Astrocyte of the cerebellum (primary cell): ENCODE data around the gene DLD.

Experiments used
- DNase-seq: peaks from one replicate; pipeline ENCODE4 v3.0.0-alpha.2; 2011; ENCODE audit warnings: low read depth
- H3K4me3 ChIP-seq: 2 replicates; pipeline ENCODE4 v1.5.1; 2011; ENCODE audit warnings: mild to moderate bottlenecking, low read depth, low read length, moderate library complexity
- in situ Hi-C: cut with HindIII; loops from 2 replicates; pipeline ENCODE4 v1.10.0; 2017; ENCODE audit warnings: low sequenced_read_pairs
- TF ChIP-seq, protein P1 (sequence below): IDR thresholded peaks from 2 replicates; pipeline ENCODE4 v1.5.1; 2012; ENCODE audit warnings: low read length, low read depth, moderate library complexity, mild to moderate bottlenecking; ENCODE audit errors: missing control alignments

DLD gene

DNA sequence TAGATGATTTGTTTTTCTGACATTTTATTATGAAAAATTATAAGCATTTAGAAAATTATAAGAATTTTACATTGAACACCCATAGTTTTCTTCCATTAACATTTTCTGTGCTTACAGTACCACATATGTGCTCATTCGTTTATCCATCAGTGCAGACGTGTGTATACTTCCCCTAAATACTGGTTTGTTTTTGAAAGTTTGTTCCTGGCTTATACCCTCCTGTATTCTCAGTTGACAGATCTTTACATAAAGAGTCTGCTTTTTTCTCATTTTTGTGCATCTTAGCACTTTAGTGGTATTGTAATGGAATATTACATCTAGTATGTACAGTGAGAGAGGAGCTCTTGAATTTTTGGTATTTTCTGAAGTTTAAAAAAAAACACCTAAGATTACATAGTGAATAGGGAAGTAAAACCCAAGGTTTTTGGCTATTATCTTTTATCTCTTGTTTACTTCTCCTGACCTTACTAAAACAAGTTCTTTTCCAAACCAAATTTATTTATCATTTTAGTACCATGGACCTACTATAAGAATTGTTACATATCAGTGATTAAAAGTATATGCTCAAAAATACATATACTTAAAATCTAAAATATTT is 8.1 kb downstream of the DLD start:
- H3K4me3 ChIP-seq = no peak overlapping the region

DNA sequence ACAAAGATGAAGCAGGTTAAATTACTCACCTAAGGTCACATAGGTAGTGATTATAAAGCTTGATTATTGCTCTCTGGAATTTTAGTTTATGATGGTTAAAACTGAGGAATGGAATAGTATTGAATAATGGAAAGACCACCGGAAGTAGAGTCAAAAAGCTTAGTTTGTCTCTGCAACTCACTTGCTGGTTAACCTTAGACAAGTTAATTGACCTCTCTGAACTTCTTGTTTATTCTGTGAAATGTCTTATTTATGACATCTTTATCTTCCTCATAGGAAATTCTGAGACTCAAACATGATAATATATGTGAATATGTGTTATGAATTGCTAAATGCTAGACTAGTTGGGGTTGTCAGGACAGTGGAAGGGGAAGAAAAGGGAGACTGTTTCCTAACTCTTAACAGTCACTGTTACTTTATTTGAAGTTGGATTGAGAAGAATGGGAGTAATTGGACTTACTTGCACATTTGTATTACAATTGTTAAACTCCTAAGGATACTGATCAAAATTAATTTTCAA is 9.6 kb downstream of the DLD start:
- no peak for DNase-seq
- H3K4me3 ChIP-seq = no peak overlapping the region
- in situ Hi-C loops = no loop called here
- TF ChIP-seq, protein P1, sequence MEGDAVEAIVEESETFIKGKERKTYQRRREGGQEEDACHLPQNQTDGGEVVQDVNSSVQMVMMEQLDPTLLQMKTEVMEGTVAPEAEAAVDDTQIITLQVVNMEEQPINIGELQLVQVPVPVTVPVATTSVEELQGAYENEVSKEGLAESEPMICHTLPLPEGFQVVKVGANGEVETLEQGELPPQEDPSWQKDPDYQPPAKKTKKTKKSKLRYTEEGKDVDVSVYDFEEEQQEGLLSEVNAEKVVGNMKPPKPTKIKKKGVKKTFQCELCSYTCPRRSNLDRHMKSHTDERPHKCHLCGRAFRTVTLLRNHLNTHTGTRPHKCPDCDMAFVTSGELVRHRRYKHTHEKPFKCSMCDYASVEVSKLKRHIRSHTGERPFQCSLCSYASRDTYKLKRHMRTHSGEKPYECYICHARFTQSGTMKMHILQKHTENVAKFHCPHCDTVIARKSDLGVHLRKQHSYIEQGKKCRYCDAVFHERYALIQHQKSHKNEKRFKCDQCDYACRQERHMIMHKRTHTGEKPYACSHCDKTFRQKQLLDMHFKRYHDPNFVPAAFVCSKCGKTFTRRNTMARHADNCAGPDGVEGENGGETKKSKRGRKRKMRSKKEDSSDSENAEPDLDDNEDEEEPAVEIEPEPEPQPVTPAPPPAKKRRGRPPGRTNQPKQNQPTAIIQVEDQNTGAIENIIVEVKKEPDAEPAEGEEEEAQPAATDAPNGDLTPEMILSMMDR = no peak

More for the DNA sequence above, 8.1 kb downstream of the DLD start:
- DNase-seq = no peak
- TF ChIP-seq, protein P1 = no peak
- in situ Hi-C loops = no loop called here

DNA sequence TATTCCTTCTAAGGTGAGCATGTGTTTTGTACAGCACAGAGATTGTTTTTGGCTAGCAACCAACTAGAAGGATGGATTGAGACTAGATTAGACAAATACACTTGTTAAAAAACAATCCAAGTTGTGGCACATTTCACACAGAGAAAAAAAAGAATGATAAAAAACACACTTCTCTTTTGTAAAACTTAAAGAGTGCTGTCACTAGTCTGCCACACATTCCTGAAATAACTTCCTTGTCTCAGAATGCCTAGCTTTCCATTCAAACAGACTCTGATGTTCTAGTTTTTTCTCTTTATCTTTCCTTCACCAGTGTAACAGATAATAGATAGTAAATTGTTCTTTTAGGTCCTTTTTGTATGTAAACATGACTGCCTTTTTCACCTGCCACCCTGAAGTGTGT is 11.4 kb downstream of the DLD start:
- H3K4me3 ChIP-seq = no peak overlapping the region
- in situ Hi-C loops = no loop called here
- TF ChIP-seq, protein P1 = no peak
- no peak for DNase-seq

DNA sequence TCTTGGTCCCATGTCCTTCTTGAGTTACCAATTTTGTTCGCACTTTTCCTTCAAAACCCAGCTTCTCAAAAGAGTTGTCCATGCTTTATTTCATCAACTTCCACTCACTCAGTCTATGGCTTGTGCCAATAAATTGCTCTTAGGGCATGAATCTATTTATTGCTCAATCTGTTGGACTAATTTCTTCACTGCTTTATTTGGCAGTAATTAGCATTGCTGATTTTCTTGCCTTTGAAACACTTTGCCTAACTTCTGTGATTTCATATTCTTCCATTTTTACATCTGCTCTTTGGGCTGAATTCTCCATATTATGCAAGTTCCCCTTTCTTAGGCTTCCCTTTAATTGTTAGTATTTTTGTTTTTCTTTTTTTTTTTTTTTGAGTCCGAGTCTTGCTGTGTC is 16.8 kb downstream of the DLD start:
- in situ Hi-C loops = no loop called here

DNA sequence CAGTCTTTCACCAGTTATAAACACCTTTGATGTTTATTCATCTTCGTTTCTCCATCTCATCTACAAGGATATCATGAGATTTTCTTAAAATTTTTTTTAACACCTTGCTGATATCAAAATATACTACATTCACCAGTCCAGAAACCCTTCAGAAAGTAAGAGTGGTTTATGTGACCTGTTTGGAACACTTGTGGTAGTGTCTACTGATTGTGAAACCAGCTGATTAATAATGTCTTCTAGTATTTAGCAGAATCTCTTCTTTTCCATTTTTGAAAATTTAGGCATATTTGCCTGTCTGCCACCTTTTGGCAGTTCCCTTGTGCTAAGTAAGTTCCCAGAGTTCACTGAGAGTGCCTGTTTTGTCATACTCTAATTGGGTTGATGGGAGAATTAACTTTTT is 18.5 kb downstream of the DLD start:
- DNase-seq = no peak
- in situ Hi-C loops = no loop called here
- TF ChIP-seq, protein P1 = no peak
- no peak overlapping the region for H3K4me3 ChIP-seq

More for the DNA sequence above, 16.8 kb downstream of the DLD start:
- no peak for DNase-seq
- no peak overlapping the region for H3K4me3 ChIP-seq
- TF ChIP-seq, protein P1 = no peak

DNA sequence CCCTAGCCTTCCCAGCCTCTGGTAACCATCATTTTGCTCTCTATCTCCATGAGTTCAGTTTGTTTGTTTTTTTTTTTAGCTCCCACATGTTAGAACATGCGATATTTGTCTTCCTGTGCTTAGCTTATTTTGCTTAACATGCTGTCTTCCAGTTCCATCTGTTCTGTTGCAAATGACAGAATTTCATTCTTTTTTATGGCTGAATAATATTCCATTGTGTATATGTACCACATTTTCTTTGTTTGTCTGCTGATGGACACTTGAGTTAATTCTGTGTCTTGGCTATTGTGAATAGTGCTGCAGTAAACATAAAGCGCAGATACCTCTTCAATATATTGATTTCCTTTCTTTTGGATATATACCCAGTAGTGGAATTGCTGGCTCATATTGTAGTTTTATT is 21.0 kb downstream of the DLD start:
- DNase-seq = no peak
- in situ Hi-C loops = no loop called here
- H3K4me3 ChIP-seq = no peak overlapping the region
- TF ChIP-seq, protein P1 = no peak
